Activated naive CD4-positive, alpha-beta T cell treated with anti-CD3 and anti-CD28 coated beads, Interleukin-2, amount 10 ng/mL, durations not matched to agents 7 days and 5 days (primary cell): ENCODE measurements around the gene ADGRL3.
"Not testable (repeated sequence)": the region's sequence is repeated elsewhere in the genome, so short reads cannot be mapped to it uniquely, and the experiment has no call there.

ENCODE experiments used
- CTCF ChIA-PET: fragments of 350-600 bp; sonication (Branson Sonifier 250); formaldehyde crosslinking; loops from one replicate; lab custom pipeline; 2021; ENCODE audit warnings: antibody characterized with exemption; lab: Charles Lee
- DNase-seq: peaks from one replicate; pipeline ENCODE4 v3.0.0-alpha.2; 2020
- H3K27ac Mint-ChIP-seq: one replicate; pipeline ENCODE4 v1.8.0; 2021; ENCODE audit warnings: mild to moderate bottlenecking, moderate library complexity, mixed read lengths
- H3K27me3 Mint-ChIP-seq: one replicate; pipeline ENCODE4 v1.8.0; 2021; ENCODE audit warnings: mild to moderate bottlenecking, mixed read lengths
- H3K36me3 Mint-ChIP-seq: one replicate; pipeline ENCODE4 v1.8.0; 2021; ENCODE audit warnings: mixed read lengths
- H3K4me1 Mint-ChIP-seq: one replicate; pipeline ENCODE4 v1.8.0; 2021; ENCODE audit warnings: mixed read lengths
- H3K4me3 Mint-ChIP-seq: one replicate; pipeline ENCODE4 v1.8.0; 2021; ENCODE audit warnings: mild to moderate bottlenecking, moderate library complexity, mixed read lengths
- H3K9me3 Mint-ChIP-seq: one replicate; pipeline ENCODE4 v1.8.0; 2021; ENCODE audit warnings: mixed read lengths

Gene ADGRL3

DNA sequence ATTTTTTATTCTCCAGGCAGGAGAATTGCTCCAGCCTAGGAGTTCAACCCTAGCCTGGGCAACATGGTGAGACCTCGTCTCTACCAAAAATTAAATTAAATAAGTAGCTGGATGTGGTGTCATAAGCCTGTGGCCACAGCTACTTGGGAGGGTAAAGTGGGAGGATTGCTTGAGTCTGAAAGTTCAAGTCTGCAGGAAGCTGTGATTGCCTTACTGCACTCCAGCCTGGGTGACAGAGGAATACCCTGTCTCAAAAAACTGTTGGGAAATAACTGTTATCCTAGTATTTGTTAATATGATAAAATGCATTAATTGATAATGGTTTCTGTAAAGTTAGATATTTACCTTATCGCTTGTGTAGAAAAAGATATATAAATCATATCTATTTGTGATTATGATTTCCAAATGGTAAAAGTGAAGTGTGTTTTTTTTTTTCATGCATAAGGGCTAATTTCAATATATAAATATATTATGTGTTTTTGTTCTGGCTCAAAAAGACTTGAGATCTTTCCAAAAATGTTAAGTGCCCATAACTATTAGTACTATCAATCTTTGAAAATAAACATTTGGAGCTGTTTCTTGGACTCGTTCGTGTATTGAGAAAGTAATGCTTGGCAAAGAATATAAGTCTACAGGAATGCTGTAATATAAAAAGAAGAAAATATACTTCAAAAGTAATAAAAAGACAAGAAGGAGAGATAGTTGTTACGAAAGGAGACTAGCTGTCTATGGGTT, 396.6 kb downstream of the ADGRL3 start:
- H3K36me3 Mint-ChIP-seq, result no peaks in the 10 kb centered on the region
- no peak for DNase-seq
- H3K4me1 Mint-ChIP-seq, result no peaks in the 10 kb centered on the region
- peaks cover 1% of the 10 kb centered on the region for H3K9me3 Mint-ChIP-seq
- H3K27me3 Mint-ChIP-seq, result no peaks in the 10 kb centered on the region
- CTCF ChIA-PET, result no interaction called here
- no peak overlapping the region for H3K27ac Mint-ChIP-seq
- H3K4me3 Mint-ChIP-seq, result no peak overlapping the region

GRCh38 chr4:61603086-61603485, 403.0 kb downstream of the ADGRL3 start:
- no peaks in the 10 kb centered on the region for H3K27me3 Mint-ChIP-seq
- no peak for DNase-seq
- peaks cover 11% of the 10 kb centered on the region for H3K9me3 Mint-ChIP-seq
- H3K4me3 Mint-ChIP-seq, result no peak overlapping the region
- no peaks in the 10 kb centered on the region for H3K4me1 Mint-ChIP-seq
- no peak overlapping the region for H3K27ac Mint-ChIP-seq
- CTCF ChIA-PET, result no interaction called here
- no peaks in the 10 kb centered on the region for H3K36me3 Mint-ChIP-seq

- no peaks in the 10 kb centered on the region for H3K27me3 Mint-ChIP-seq
- no peaks in the 10 kb centered on the region for H3K4me1 Mint-ChIP-seq
- no peak overlapping the region for H3K4me3 Mint-ChIP-seq
Measured at GRCh38 chr4:61604054-61604453, 403.9 kb downstream of the ADGRL3 start.

GRCh38 chr4:61605984-61606383, 405.9 kb downstream of the ADGRL3 start:
- DNase-seq, result no peak
- H3K4me1 Mint-ChIP-seq, result no peaks in the 10 kb centered on the region
- no peaks in the 10 kb centered on the region for H3K36me3 Mint-ChIP-seq
- no peak overlapping the region for H3K4me3 Mint-ChIP-seq
- CTCF ChIA-PET, result no interaction called here
- no peak overlapping the region for H3K27ac Mint-ChIP-seq
- H3K9me3 Mint-ChIP-seq, result peaks cover 11% of the 10 kb centered on the region
- H3K27me3 Mint-ChIP-seq, result no peaks in the 10 kb centered on the region

More at GRCh38 chr4:61604054-61604453, 403.9 kb downstream of the ADGRL3 start:
- DNase-seq, result no peak
- CTCF ChIA-PET, result no interaction called here
- Mint-ChIP-seq H3K27ac (no peak overlapping the region), H3K9me3 (peaks cover 11% of the 10 kb centered on the region), H3K36me3 (no peaks in the 10 kb centered on the region)

DNA sequence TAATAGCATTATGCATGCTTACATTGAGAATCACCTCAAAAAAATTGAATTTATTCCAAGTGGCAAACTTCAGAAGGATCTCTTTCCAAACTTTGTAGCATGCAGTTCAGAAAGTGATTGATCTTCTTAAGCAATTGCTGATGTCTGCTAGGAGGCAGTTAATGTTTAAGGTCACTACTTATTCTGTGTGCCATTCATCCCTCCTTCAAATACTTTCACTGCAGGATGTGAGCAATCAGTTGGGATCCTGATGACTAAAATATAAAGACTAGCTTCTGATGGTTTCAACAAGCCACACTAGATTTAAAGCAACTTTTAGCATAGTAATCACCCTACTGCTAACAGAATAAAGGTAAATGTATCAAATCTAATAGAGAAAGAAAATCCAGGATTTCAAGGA, 414.1 kb downstream of the ADGRL3 start:
- H3K4me3 Mint-ChIP-seq, result no peak overlapping the region
- DNase-seq, result no peak
- H3K4me1 Mint-ChIP-seq, result no peaks in the 10 kb centered on the region

GRCh38 chr4:61619528-61619927, 419.4 kb downstream of the ADGRL3 start:
- Mint-ChIP-seq H3K4me3 (no peak overlapping the region), H3K27ac (no peak overlapping the region), H3K36me3 (no peaks in the 10 kb centered on the region), H3K27me3 (no peaks in the 10 kb centered on the region), H3K4me1 (no peaks in the 10 kb centered on the region), H3K9me3 (peaks cover 4% of the 10 kb centered on the region)
- DNase-seq, result no peak
- CTCF ChIA-PET, result no interaction called here

More for the DNA sequence above, 414.1 kb downstream of the ADGRL3 start:
- Mint-ChIP-seq H3K27me3 (no peaks in the 10 kb centered on the region), H3K36me3 (no peaks in the 10 kb centered on the region), H3K9me3 (no peaks in the 10 kb centered on the region), H3K27ac (no peak overlapping the region)
- CTCF ChIA-PET, result no interaction called here

GRCh38 chr4:61628282-61628681, 428.2 kb downstream of the ADGRL3 start:
- no peaks in the 10 kb centered on the region for H3K36me3 Mint-ChIP-seq
- no peak for DNase-seq
- no peak overlapping the region for H3K4me3 Mint-ChIP-seq
- H3K27ac Mint-ChIP-seq, result no peak overlapping the region
- no peaks in the 10 kb centered on the region for H3K27me3 Mint-ChIP-seq
- peaks cover 6% of the 10 kb centered on the region for H3K9me3 Mint-ChIP-seq
- CTCF ChIA-PET, result no interaction called here
- no peaks in the 10 kb centered on the region for H3K4me1 Mint-ChIP-seq

- Mint-ChIP-seq H3K9me3 (peaks cover 6% of the 10 kb centered on the region), H3K4me1 (no peaks in the 10 kb centered on the region), H3K4me3 (no peak overlapping the region), H3K36me3 (no peaks in the 10 kb centered on the region), H3K27me3 (no peaks in the 10 kb centered on the region), H3K27ac (no peak overlapping the region)
- DNase-seq, result no peak
- CTCF ChIA-PET, result no interaction called here
Measured at GRCh38 chr4:61628727-61629126, 428.6 kb downstream of the ADGRL3 start.

GRCh38 chr4:61630548-61630947, 430.4 kb downstream of the ADGRL3 start:
- H3K9me3 Mint-ChIP-seq, result peaks cover 6% of the 10 kb centered on the region
- H3K27ac Mint-ChIP-seq, result no peak overlapping the region
- DNase-seq, result no peak
- no peak overlapping the region for H3K4me3 Mint-ChIP-seq
- no peaks in the 10 kb centered on the region for H3K36me3 Mint-ChIP-seq
- CTCF ChIA-PET, result no interaction called here
- H3K4me1 Mint-ChIP-seq, result no peaks in the 10 kb centered on the region
- H3K27me3 Mint-ChIP-seq, result no peaks in the 10 kb centered on the region

DNA sequence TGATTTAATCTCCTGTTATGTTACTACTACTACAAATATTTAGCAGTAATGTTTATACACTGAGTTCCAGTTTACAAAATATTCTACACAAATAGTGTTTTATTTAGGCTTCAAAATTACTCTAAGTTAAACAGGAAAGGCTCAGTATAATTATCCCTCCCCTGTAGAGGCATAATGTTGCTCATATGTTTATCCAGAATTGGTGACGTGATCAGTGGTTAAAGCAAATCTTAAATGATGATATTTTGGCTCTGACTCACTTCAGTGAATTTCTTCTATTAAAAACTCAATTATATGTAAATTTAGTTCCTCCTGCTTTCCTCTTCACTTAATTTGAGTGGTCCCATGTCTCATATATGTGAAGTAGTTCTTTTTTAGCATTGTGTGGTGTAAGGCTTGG, 438.5 kb downstream of the ADGRL3 start:
- Mint-ChIP-seq H3K4me3 (no peak overlapping the region), H3K27me3 (no peaks in the 10 kb centered on the region), H3K9me3 (no peaks in the 10 kb centered on the region), H3K36me3 (no peaks in the 10 kb centered on the region), H3K27ac (no peak overlapping the region), H3K4me1 (no peaks in the 10 kb centered on the region)
- DNase-seq, result no peak
- CTCF ChIA-PET, result no interaction called here

DNA sequence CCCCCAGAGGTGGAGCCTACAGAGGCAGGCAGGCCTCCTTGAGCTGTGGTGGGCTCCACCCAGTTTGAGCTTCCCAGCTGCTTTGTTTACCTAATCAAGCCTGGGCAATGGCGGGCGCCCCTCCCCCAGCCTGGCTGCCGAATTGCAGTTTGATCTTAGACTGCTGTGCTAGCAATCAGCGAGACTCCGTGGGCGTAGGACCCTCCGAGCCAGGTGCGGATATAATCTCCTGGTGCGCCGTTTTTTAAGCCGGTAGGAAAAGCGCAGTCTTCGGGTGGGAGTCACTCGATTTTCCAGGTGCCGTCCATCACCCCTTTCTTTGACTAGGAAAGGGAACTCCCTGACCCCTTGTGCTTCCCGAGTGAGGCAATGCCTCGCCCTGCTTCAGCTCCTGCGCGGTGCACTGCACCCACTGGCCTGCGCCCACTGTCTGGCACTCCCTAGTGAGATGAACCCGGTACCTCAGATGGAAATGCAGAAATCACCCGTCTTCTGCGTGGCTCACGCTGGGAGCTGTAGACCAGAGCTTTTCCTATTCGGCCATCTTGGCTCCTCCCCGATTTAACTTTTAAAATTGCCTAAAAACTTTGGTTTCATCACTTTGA, 446.7 kb downstream of the ADGRL3 start:
- H3K4me1 Mint-ChIP-seq, H3K36me3 Mint-ChIP-seq, H3K27ac Mint-ChIP-seq, DNase-seq, H3K27me3 Mint-ChIP-seq, H3K9me3 Mint-ChIP-seq, CTCF ChIA-PET, H3K4me3 Mint-ChIP-seq: not testable (repeated sequence)

GRCh38 chr4:61648264-61648663, 448.1 kb downstream of the ADGRL3 start:
- Mint-ChIP-seq H3K4me3 (no peak overlapping the region), H3K27me3 (no peaks in the 10 kb centered on the region), H3K27ac (no peak overlapping the region), H3K36me3 (no peaks in the 10 kb centered on the region), H3K4me1 (no peaks in the 10 kb centered on the region), H3K9me3 (peaks cover 5% of the 10 kb centered on the region)
- CTCF ChIA-PET, result no interaction called here
- DNase-seq, result no peak

DNA sequence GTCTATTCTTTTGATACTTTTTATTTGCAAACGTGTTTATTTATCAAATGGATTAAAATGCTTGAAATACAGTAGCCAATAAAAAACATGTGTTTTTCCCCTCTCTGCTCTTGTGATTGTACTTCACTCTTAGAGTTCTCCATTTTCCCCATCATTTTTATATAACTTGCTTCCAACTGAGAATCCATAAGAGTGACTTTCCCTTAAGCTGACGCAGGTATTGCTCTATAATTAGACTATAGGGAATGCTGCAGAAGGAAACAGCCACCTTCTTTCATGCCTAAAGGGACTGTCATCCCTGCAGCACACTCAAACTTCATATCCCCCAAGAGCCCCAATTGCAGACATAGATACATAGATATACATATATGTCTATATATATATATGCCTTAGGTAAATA, 456.9 kb downstream of the ADGRL3 start:
- H3K4me3 Mint-ChIP-seq, result no peak overlapping the region
- H3K36me3 Mint-ChIP-seq, result no peaks in the 10 kb centered on the region
- H3K27me3 Mint-ChIP-seq, result no peaks in the 10 kb centered on the region
- peaks cover 2% of the 10 kb centered on the region for H3K9me3 Mint-ChIP-seq
- CTCF ChIA-PET, result no interaction called here
- DNase-seq, result no peak
- no peak overlapping the region for H3K27ac Mint-ChIP-seq
- no peaks in the 10 kb centered on the region for H3K4me1 Mint-ChIP-seq

- no peak for DNase-seq
- Mint-ChIP-seq H3K36me3 (no peaks in the 10 kb centered on the region), H3K4me1 (no peaks in the 10 kb centered on the region), H3K27me3 (no peaks in the 10 kb centered on the region), H3K4me3 (no peak overlapping the region), H3K9me3 (no peaks in the 10 kb centered on the region), H3K27ac (no peak overlapping the region)
- CTCF ChIA-PET, result no interaction called here
Measured at GRCh38 chr4:61661960-61662359, 461.8 kb downstream of the ADGRL3 start.

GRCh38 chr4:61662362-61662761, 462.2 kb downstream of the ADGRL3 start:
- Mint-ChIP-seq H3K27ac (no peak overlapping the region), H3K9me3 (no peaks in the 10 kb centered on the region), H3K4me3 (no peak overlapping the region), H3K27me3 (no peaks in the 10 kb centered on the region), H3K36me3 (no peaks in the 10 kb centered on the region), H3K4me1 (no peaks in the 10 kb centered on the region)
- CTCF ChIA-PET, result no interaction called here
- DNase-seq, result no peak
